HG02759 (cell line): ENCODE measurements around the gene NMUR2.

Experiments used
- ATAC-seq: cut with Tn5 transposase; IDR thresholded peaks from one replicate; pipeline ENCODE4 v1.9.1; 2021; ENCODE audit warnings: mild to moderate bottlenecking, moderate library complexity; ENCODE audit not compliant: unreplicated experiment

NMUR2 gene, protein sequence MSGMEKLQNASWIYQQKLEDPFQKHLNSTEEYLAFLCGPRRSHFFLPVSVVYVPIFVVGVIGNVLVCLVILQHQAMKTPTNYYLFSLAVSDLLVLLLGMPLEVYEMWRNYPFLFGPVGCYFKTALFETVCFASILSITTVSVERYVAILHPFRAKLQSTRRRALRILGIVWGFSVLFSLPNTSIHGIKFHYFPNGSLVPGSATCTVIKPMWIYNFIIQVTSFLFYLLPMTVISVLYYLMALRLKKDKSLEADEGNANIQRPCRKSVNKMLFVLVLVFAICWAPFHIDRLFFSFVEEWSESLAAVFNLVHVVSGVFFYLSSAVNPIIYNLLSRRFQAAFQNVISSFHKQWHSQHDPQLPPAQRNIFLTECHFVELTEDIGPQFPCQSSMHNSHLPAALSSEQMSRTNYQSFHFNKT

DNA sequence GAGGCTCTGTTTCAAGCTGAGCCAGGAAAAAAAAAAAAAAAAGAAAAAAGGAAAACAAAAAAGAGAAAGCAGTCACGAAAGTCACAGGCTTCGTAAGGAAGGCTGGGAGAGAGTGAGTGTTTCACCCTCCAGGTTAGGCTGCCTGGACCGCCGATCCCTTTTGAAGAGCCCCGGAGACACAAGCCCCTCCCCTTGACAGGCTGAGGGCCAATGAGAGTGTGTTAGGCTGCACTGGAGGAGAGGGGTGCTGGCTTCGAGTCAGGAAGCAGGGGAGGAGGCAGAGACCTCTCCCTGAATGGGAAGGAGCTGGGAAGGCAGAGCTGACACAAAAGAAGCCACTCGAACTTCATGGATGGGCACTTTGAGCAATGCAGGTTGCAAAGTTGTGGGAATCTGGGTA, at the start of gene NMUR2:
NMUR2 (minus strand) TSS at position 135 of the 400 bp plus-strand sequence. CDS start 166 bp downstream, outside the sequence.
- no peak for ATAC-seq

DNA sequence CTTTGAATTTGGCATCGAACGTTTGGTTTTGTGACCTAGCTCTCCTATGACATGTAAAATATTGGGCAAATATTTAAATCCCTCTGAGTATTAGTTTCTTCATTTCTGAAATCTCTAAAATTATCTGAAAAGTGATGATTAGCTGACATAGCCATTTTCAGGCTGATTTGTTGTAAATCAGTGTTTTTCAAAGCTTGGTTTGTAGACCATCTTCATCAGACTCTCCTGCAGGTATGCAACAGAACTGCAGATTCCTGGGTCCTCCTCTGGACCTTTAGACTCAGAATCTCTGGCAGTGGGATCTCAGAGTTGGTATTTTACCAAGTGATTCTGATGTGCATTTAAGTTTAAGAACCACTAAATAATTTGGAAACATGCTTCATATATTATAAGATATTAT, 38.9 kb upstream of the NMUR2 start:
- ATAC-seq = no peak

DNA sequence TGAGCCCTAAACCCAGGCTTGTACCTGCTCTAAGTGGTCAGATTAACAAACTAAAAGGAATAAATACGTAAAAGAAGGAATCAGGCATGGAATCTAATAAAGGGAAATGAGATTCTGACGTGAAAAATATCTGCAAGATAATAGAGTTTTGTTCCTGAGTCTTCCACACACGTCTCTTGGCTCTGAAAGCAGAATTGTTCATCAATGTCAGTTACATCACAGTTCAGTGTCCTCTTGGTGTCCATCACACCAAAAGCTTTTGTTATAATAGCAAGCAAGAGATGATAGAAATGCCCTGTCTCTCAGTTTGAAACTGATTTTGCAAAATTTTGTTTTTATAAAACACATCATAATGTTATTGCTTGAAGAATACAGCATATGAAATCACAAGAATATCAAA, 34.7 kb upstream of the NMUR2 start:
- ATAC-seq = no peak

DNA sequence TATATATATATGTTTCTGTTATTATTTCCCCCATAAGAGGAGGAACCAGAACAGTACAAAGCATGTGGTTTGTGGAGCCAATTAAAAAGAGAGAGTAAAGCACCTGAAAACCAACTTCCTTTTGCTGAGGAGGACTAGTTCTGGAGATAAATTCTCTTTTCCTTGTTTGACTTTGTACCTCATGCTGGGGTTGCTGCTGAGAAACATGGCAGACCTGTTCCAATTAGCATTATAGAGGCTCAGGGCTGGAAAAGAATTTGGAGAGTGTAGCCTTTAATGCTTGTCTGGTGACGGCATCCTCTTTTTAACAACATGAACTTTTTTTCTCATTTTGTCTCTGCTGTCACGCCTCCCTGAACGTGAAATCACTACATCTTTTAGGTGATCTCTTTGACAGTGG, 32.8 kb upstream of the NMUR2 start:
- ATAC-seq = no peak

DNA sequence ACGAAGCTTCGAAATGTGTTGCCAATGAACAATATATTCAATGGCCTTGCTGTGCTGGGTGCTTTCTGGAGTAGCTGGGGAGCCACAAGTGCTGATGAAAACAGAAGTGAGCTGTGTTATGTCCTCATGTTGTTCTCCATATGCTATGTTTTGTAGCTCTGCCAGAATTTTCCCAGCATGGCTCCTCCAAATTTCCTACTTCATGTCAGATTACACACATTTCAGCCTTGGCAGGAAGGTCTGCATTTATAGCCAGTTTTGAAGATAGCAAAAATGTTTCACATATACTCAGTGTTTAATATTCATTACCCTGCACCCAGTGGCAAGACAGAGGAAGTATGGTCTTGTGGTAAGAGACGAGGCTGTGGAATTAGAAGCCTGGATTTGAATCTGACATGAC, 22.6 kb upstream of the NMUR2 start:
- no peak for ATAC-seq

DNA sequence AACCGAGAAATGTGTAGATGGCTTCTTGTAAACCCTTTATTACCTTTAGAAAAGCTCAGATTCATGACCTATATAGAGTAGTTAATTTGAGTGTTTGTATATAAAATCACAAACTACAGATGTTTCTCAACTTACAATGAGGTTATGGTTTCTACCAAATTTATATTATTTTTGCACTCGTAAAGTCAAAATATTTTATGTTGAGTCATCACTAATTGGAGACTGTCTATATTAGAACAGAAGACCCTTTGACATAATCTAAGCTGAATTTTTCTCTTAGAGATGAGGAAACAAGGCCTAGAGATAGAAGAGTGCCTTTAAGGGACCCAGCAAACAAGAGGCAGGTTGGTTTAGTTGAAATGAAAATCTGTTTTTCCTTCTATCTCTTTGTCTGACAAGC, 20.0 kb upstream of the NMUR2 start:
- no peak for ATAC-seq

DNA sequence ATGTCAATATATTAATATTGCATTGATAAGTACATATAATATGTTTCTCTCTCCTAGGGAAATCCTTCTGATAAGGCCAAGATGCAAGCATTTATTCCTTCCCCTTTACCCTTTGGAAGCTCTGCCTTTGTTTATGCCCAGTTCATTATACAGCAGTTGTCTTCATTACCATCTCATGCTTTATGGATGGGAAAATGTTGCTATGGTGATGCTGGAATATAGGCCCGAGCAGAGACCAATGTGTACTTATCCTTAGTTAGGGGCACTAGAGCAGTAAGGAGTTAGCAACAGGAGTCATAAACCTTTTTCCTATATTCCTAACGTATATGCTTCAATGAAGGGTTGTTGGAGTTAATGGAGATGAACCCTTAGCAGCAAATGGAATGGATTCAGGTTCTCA, 19.4 kb upstream of the NMUR2 start:
- ATAC-seq = no peak

DNA sequence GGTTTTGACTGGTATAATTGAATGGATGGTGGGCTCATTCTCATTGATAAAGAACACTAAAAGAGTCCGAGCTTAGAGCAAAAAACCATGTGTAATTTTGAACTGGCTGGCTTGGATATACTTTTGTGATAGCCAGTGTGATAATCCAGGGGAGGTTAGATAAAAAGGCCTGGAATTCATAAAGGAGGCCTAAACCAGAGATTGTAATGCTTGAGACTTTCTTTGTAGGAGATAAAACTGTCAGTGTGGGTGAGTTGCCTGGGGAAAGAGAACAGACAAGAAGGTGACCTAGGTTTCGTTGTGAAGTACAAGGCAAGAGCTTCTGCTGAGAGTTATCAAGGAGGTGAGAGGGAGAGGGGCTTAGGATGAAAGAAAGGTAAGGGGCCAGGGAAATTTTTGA, 17.0 kb upstream of the NMUR2 start:
- ATAC-seq = no peak

DNA sequence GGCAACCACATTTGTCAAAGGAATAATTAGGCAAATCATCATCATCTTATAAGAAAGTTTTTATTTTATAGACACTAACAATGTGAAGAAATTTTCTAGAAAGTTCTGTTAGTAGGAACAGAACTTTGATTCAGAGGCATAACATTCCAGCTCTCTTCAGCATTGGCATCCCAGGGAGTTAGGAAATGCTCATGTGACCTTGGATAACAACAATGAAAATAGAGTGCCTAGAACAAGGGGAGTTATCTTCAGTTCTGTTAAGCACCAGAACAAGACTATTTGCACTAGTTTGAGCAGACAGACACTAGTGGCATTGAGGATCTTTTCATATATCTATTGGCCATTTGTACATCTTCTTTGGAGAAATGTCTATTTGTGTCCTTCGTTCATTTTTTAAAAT, 7.0 kb upstream of the NMUR2 start:
- ATAC-seq = no peak

DNA sequence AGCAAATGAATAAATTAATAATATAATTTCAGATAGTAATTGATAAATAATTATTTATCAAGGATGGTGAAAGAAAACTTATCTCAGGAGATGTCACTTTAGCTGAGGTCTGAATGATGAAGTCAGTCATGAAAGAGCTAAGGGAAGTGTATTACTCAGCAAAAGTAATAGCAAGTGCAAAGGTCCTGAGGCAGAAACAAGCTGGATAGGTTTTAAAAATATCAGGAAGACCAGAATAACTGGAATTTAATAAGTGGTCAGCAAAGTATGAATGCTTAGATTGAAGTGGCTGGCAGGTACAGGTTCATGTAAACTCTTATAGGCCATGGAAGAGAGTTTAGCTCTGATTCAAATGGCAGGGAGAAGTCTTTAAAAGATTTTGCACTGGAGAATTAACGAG, 1.0 kb upstream of the NMUR2 start:
- ATAC-seq = no peak

DNA sequence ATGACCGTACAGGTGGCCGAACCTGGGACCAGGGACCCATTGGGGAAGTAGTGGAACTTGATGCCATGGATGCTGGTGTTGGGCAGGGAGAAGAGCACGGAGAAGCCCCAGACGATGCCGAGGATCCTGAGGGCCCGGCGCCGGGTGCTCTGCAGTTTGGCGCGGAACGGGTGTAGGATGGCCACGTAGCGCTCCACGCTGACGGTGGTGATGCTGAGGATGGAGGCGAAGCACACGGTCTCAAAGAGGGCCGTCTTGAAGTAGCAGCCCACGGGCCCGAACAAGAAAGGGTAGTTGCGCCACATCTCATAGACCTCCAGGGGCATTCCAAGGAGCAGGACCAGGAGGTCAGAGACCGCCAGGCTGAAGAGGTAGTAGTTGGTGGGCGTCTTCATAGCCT, 585 bp downstream of the NMUR2 start:
- no peak for ATAC-seq

DNA sequence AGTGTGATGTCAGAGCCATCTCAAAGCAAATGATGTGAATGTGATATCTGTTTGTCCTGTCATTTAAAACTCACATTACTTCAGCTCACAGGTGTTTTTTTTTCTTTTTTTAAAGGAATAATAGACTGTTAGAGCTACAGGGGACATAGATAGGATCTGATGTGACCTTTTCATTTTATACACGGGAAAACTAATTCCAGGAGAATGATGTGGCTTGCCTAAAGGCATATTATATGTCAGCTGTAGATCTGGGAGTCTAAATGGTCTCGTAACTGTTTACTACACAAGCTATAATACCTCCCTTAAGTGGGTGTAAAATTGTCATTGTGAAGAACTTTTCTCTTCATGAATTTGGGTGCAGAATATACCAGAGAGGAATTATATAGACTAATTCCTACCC, 2.0 kb downstream of the NMUR2 start:
- no peak for ATAC-seq

DNA sequence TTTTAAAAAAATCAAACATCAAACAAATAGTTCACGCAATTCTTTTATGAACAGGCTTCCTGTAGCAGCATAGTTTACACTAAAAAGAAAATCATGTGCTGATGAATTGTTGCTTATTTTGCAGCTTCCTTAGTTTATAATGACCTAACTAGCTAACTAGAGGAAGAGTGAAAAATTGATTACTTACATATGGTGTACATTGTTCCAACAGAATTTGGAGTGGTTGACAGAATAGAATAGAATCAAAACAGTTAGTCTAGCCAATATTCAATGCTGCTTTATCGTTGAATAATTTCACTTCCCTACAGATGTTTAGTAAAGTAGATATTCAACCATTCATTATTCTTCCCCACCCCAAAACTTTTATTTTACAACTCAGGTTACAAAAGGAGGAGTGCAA, 4.2 kb downstream of the NMUR2 start:
- ATAC-seq = no peak

DNA sequence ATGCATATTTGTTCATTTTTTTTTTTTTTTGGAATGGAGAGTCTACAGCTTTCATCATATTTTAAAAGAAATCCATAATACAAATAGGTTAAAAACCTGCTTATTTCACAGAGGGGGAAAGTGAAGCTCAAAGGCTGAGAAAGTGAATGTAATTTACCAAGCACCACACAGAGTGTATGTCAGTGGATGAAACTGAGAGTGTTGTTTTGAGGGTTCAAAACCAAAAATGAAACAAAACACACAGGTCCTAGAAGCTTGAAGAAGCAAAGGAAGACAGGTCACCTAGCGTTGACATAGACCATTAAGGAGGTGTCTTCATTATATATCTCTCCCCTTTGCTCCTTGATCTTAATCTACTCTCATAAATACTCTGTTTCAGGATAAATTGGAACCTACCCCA, 7.5 kb downstream of the NMUR2 start:
- ATAC-seq = peak; percentile 77

DNA sequence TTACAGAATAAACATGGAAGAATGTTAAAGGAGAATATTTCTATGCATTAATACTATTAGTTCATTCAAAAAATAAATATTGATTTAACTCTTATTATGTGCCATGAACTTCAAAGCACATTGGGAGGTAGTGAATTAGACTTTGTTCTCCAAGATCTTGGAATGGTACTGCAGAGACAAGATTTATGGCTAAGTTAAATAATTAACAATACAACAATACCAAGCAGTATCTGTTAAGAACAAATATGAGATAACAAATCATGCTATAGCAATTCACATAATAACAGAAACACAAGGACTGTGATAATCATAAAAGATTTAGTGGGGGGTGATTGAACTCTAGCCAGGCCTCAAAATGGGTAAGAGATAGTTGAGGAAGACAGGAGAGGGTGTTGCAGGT, 11.6 kb downstream of the NMUR2 start:
- ATAC-seq = no peak

DNA sequence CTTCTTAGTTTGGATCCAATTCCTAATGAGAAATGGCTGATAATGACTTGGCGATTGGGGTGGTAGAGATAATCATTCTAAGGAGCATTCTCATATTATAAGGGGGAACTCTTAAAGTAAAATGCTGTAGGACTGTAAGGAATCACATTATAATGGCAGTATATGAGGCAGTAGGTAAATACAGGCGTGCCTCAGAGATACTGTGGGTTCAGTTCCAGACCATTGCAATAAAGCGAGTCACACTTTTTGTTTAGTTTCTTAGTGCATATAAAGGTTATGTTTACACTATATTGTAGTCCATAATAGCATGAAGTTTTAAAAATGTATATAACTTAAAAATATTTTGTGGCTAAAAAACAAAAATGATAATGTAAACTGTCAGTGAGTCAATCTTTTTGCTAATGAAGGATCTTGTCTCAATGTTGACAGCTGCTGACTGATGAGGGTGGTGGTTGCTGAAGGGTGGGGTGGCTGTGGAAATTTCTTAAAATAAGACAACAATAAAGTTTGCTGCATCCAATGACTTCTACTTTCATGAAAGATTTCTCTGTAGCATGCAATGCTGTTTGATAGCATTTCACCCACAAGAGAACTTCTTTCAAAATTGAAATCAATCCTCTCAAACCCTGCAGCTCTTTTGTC, 15.8 kb downstream of the NMUR2 start:
- ATAC-seq = no peak

DNA sequence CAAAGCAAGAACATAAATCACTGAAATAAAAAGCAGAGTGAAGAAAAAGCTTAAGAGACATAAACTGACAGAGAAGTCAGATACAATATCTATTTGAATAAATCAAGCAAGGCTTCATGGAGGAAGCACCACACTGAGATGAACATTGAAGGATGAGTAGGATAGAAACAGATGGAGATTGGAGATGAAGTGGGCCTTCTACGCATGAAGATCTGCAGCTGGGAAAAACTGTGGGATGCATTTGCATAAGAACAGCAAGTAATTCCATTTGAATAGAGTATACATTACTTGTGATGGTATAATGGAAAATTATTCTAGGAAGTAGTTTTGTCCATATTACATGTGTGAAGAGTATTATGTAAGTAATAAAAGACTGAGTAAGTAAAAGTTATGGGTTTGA, 16.5 kb downstream of the NMUR2 start:
- no peak for ATAC-seq

DNA sequence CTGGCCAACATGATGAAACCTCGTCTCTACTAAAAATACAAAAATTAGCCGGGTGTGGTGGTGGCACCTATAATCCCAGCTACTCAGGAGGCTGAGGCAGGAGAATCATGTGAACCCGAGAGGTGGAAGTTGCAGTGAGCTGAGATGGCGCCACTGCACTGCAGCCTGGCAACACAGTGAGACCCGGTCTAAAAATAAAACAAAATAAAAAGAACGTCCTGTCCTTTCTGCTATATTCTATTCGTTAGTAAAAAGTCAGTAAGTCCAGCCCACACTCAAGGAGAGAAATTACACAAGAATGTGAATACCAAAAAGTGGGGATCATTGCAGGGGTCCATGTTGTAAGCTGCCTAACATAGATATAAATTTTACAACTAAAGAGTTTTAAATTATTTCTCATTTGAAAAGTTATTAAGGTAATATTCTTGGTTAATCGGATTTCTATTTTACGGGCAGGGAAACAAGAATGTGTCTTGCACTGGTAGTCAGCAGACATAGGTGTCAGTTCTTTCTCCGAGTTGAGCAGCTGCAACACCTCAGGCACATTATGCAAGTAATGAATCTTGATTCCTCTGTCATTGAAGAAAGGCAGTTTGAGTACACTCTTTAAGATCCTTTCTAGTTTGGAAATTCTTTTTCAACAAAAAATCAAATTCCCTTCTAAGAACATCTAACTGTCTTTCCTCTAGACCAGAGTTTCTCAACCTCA, 24.5 kb downstream of the NMUR2 start:
- ATAC-seq = no peak

DNA sequence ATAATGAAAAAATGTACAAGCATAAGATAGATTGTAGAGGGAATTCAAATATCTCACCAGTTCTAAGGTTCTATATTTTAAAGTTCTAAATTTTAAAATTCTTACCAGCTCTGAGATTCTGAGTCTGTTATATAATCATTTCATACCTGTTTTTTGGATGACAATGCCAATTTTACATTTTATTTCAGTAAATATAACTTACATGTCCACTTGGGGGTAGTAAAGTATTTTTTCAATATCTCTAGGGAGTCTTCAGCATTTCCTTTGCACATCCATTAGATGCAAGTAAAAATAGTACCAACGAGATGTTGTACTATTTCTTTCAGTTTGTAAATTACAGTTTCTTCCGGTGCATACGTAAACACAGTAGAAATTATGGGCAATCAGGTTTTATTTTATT, 25.7 kb downstream of the NMUR2 start:
- no peak for ATAC-seq

DNA sequence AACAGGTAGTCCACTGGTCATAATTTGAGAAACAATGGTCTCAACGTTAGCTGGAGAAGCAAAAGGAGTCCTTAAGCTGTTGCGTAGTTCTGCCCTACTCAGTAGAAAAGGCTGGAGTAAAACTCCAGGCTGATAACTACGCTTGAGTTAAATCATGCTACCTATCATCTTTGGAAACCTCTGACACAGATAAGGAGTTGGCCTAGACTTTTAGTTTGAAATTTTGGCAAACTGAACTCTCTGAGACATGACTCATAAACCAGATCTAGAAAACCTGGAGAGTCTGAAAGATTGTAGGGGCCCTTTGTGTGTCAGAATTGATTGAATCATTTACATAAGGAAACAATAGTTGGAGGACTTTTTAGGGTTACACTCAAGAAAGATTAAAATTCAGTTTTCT, 26.3 kb downstream of the NMUR2 start:
- no peak for ATAC-seq

DNA sequence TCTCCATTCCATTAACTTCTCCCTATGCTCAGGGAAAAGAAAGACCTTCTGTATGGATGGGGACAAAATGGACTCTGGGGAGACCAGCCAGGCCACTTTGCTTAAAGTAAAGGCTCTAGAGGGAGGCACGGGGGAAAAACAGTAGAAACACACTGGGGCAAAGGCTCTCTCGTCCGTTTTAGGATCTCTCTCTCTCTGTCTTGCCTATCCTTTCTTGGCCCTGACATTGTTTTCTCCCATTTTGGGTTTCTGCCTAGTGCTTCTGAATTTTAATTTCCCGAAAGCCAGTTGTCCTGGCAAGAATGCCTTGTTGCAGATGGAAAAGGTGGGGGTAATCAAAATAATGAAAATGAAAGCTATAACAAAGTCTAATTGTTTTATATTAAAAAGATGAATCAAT, 28.2 kb downstream of the NMUR2 start:
- no peak for ATAC-seq

DNA sequence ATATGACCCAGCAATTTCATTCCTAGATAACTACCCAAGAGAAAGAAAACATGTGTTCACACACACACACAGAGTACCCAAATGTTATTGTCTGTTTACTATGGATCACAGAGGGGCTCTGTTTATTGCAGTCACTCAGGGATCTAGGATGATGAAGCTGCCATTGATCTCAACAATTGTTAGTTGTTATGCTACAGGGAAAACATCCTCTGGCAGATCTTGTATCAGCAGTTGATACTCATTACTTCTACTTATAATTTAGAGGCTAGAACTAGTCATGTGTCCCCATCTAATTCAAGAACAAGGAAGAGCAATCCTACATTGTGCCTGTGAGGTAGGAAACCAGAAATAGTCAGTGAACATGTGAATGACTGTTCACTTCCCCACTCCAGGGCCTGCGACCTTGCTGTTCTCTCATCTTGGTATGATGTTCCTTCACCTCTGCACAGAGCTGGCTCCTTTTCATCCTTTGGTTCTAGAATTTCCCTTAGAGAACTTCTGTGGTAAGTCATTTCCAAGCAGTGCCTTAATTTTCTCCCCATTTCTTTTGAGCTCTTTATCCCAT, 30.3 kb downstream of the NMUR2 start:
- no peak for ATAC-seq
